GM23248 (cell line): ENCODE data around the gene DTX4. TPM values are rescaled to one million over a fixed set of nuclear protein-coding genes. Genes with fewer than 3 reads are reported as not detected.

Experiments used
- DNase-seq: peaks from one replicate; pipeline ENCODE4 v3.0.0-alpha.2; 2015
- H2AFZ ChIP-seq: fragments of 200-600 bp; sonication (generic); 2 replicates; pipeline ENCODE4 v1.6.1; 2016; ENCODE audit warnings: antibody characterized with exemption
- H3F3A ChIP-seq: fragments of 200-600 bp; sonication (generic); 2 replicates; pipeline ENCODE4 v1.6.1; 2016; ENCODE audit warnings: mild to moderate bottlenecking, antibody characterized with exemption, mixed run types; ENCODE audit not compliant: insufficient read depth
- H3K27ac ChIP-seq: fragments of 200-600 bp; sonication (generic); 2 replicates; pipeline ENCODE4 v1.5.1; 2016; ENCODE audit warnings: mild to moderate bottlenecking
- H3K27me3 ChIP-seq: fragments of 200-600 bp; sonication (generic); replicated peaks from 2 replicates; pipeline ENCODE4 v1.6.1; 2016; ENCODE audit warnings: mild to moderate bottlenecking; ENCODE audit not compliant: insufficient read depth
- H3K36me3 ChIP-seq: fragments of 200-600 bp; sonication (generic); 2 replicates; pipeline ENCODE4 v1.6.1; 2016; ENCODE audit warnings: low read depth, mild to moderate bottlenecking
- H3K4me1 ChIP-seq: fragments of 200-600 bp; sonication (generic); 2 replicates; pipeline ENCODE4 v1.6.1; 2016; ENCODE audit warnings: mild to moderate bottlenecking; ENCODE audit not compliant: insufficient read depth
- H3K4me2 ChIP-seq: fragments of 200-600 bp; sonication (generic); one replicate; pipeline ENCODE4 v1.6.1; 2016; ENCODE audit warnings: mild to moderate bottlenecking; ENCODE audit not compliant: unreplicated experiment
- H3K4me3 ChIP-seq: fragments of 200-600 bp; sonication (generic); 2 replicates; pipeline ENCODE4 v1.5.1; 2016; ENCODE audit warnings: mild to moderate bottlenecking
- H3K79me2 ChIP-seq: fragments of 200-600 bp; sonication (generic); 2 replicates; pipeline ENCODE4 v1.6.1; 2016; ENCODE audit warnings: mild to moderate bottlenecking; ENCODE audit not compliant: insufficient read depth
- H3K9ac ChIP-seq: fragments of 200-600 bp; sonication (generic); 2 replicates; pipeline ENCODE4 v1.6.1; 2016; ENCODE audit warnings: mild to moderate bottlenecking
- H3K9me2 ChIP-seq: fragments of 200-600 bp; sonication (generic); 2 replicates; pipeline ENCODE4 v1.6.1; 2016; ENCODE audit warnings: mixed run types, mild to moderate bottlenecking, moderate library complexity; ENCODE audit not compliant: insufficient read depth
- H3K9me3 ChIP-seq: fragments of 200-600 bp; sonication (generic); one replicate; pipeline ENCODE4 v1.6.1; 2017; ENCODE audit warnings: low read depth
- H4K20me1 ChIP-seq: fragments of 200-600 bp; sonication (generic); 2 replicates; pipeline ENCODE4 v1.6.0; 2016; ENCODE audit not compliant: insufficient read depth
- EZH2 ChIP-seq: fragments of 200-600 bp; sonication (generic); IDR thresholded peaks from 2 replicates; pipeline ENCODE4 v1.6.1; 2018; ENCODE audit warnings: antibody characterized with exemption, mild to moderate bottlenecking; ENCODE audit not compliant: insufficient read depth, poor library complexity, severe bottlenecking
- EZH2phosphoT487 ChIP-seq: fragments of 200-600 bp; sonication (generic); IDR thresholded peaks from 2 replicates; pipeline ENCODE4 v1.6.1; 2018; ENCODE audit warnings: antibody characterized with exemption, moderate library complexity, mild to moderate bottlenecking, low read depth; ENCODE audit not compliant: insufficient read depth
- WGBS, 2 experiments: methylation state at CpG; one replicate each; pipeline ENCODE4 v1.1.6; 2015 to 2017; ENCODE audit warnings: low lambda C conversion rate in 2 of 2, low coverage in 1 of 2; ENCODE audit errors: missing lambda C conversion rate in 2 of 2; 5-methylcytosine and 5-hydroxymethylcytosine counted together
- in situ Hi-C: fragments of 300-500 bp; cut with MboI; formaldehyde crosslinking; loops from 2 replicates; pipeline ENCODE4 v1.15.0; 2020
- polyA plus RNA-seq: library from polyadenylated mRNA; unstranded; fragments of >200 nt; fragmentation: Nextera tagmentation; extraction: Ambion mirVana; gene quantifications from 2 replicates; pipeline ENCODE4 v1.2.1, GENCODE V29; 2016
- total RNA-seq: library from RNA; depleted of rRNA; stranded (reverse); fragments of >200 nt; shearing (Covaris generic); gene quantifications from 2 replicates; pipeline ENCODE4 v1.2.3, GENCODE V29; 2014

The DTX4 gene
- total and polyA plus RNA-seq, 2 experiments from 2014 or later, result 0.16 to 0.22 TPM

DNA sequence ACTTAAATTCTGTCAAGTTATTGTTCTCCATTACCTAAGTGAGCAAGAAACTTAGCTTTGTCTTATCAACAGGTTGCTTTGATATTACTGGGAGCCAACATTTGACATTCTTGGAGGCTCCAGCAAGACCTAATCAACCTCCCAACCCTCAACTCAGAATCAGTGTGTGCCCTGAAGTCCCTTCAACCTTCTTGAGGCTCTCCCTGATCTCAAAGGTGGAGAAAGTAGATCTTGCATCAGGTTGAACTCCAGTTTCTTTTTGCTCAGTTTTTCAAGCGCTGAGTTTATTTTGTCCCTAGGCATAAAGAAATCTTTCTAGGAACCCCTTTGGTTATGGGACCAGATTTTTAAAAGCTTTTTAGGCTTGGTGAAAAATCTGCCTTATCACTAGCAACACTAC is 27.8 kb upstream of the DTX4 start:
- peaks cover 8% of the 10 kb centered on the region; the same call in 1 of the 2 replicates for H3K36me3 ChIP-seq
- TF ChIP-seq EZH2phosphoT487 (no peak), EZH2 (no peak)
- no peaks in the 10 kb centered on the region for H3K9me3 ChIP-seq
- H3K27ac ChIP-seq, result peak overlapping the region; percentile 90
- peak overlapping the region; percentile 93 for H3K9ac ChIP-seq
- no peaks in the 10 kb centered on the region for H3K27me3 ChIP-seq
- WGBS, 2 experiments, result 16 to 21% methylated on average over 1 of the region's 1 CpG
- peaks cover 46% of the 10 kb centered on the region for H3F3A ChIP-seq
- DNase-seq, result no peak
- peak overlapping the region; percentile 96 for H2AFZ ChIP-seq
- peaks cover 20% of the 10 kb centered on the region for H3K4me1 ChIP-seq
- no peaks in the 10 kb centered on the region for H4K20me1 ChIP-seq
- in situ Hi-C loops, result no loop called here
- peak overlapping the region; percentile 99 for H3K4me3 ChIP-seq
- peaks cover 50% of the 10 kb centered on the region for H3K79me2 ChIP-seq
- no peaks in the 10 kb centered on the region for H3K9me2 ChIP-seq
- peak overlapping the region; percentile 99 for H3K4me2 ChIP-seq

DNA sequence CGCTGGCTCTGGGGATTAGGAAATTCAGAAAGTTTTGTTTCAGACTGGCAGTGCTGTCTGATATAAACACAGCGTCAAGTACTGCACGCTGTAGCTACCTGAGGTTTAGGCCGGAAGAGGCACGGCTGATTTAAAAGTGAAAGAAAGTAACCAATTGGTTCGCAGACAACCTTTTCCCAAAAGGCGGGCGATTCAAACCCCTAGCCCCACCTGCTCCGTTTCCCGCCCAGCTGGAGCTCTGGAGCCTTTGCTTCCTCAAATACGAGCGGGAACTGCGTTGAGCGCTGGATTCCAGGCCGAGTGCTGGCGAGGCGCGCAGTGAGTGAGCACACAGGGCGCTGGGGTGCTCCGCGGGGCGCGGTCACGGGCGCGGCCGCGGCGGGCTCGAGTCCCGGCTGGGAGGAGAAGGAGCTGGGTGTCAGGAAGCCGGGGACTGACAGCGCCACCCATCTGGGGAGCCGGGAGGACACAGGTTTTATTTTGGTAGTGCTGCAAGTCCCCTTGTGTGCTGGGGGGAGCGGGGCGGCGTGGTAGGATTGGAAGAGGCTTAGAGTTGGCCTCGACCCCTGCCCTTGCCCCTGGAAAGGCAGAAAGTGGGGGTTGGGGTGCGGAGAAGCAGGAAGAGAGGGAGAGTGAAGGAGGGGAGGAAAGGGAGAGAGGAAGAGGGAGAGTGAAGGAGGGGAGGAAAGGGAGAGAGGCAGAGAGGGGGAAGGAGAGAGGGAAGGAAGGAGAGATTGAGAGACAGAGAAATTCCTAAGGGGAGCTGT is 27.2 kb upstream of the DTX4 start:
- DNase-seq, result peak; percentile 91
- peaks cover 46% of the 10 kb centered on the region for H3F3A ChIP-seq
- H3K79me2 ChIP-seq, result peaks cover 45% of the 10 kb centered on the region
- H3K27ac ChIP-seq, result peak overlapping the region; percentile 90
- H3K9me2 ChIP-seq, result no peaks in the 10 kb centered on the region
- no peaks in the 10 kb centered on the region for H3K9me3 ChIP-seq
- H4K20me1 ChIP-seq, result no peaks in the 10 kb centered on the region
- in situ Hi-C loops, result no loop called here
- H3K4me2 ChIP-seq, result peak overlapping the region; percentile 99
- H3K4me3 ChIP-seq, result peak overlapping the region; percentile 99
- H3K27me3 ChIP-seq, result no peaks in the 10 kb centered on the region
- WGBS, 2 experiments, result 1% methylated on average over 29 to 39 of the region's 39 CpGs
- H3K4me1 ChIP-seq, result peaks cover 20% of the 10 kb centered on the region
- H3K9ac ChIP-seq, result peak overlapping the region; percentile 93
- peak overlapping the region; percentile 96 for H2AFZ ChIP-seq
- H3K36me3 ChIP-seq, result peaks cover 8% of the 10 kb centered on the region; the same call in 1 of the 2 replicates
- TF ChIP-seq EZH2phosphoT487, result no peak
- TF ChIP-seq EZH2, result no peak

- in situ Hi-C loops, result no loop called here
- Histone ChIP-seq H3K4me2 (peak overlapping the region; percentile 99), H3K79me2 (peaks cover 37% of the 10 kb centered on the region), H3K9me2 (no peaks in the 10 kb centered on the region), H3K9ac (peak overlapping the region; percentile 93), H2AFZ (peak overlapping the region; percentile 96; the same call in 1 of the 2 replicates), H3K27ac (peak overlapping the region; percentile 90), H3K27me3 (no peaks in the 10 kb centered on the region), H3K36me3 (peaks cover 8% of the 10 kb centered on the region; the same call in 1 of the 2 replicates), H3K9me3 (no peaks in the 10 kb centered on the region), H3K4me3 (peak overlapping the region; percentile 99), H3F3A (peaks cover 46% of the 10 kb centered on the region), H4K20me1 (no peaks in the 10 kb centered on the region), H3K4me1 (peaks cover 20% of the 10 kb centered on the region)
- peak; percentile 92 for DNase-seq
- TF ChIP-seq EZH2 (no peak), EZH2phosphoT487 (no peak)
- 1% methylated on average over 4 of the region's 4 CpGs for WGBS, 2 experiments
Measured at GRCh38 chr11:59145534-59145933, 26.4 kb upstream of the DTX4 start.

- H3K4me1 ChIP-seq, result no peaks in the 10 kb centered on the region
- H4K20me1 ChIP-seq, result no peaks in the 10 kb centered on the region
- TF ChIP-seq EZH2phosphoT487 (no peak), EZH2 (no peak)
- WGBS, 2 experiments, result 96% methylated on average over 1 of the region's 1 CpG
- no peak for DNase-seq
- H3K27me3 ChIP-seq, result no peaks in the 10 kb centered on the region
- no peak overlapping the region for H3K4me3 ChIP-seq
- H3K9ac ChIP-seq, result no peak overlapping the region
- H3K27ac ChIP-seq, result no peak overlapping the region
- in situ Hi-C loops, result no loop called here
- H3K4me2 ChIP-seq, result no peak overlapping the region
- no peaks in the 10 kb centered on the region for H3K9me2 ChIP-seq
- H3F3A ChIP-seq, result no peaks in the 10 kb centered on the region
- peaks cover 5% of the 10 kb centered on the region for H3K79me2 ChIP-seq
- peaks cover 19% of the 10 kb centered on the region for H3K36me3 ChIP-seq
- no peaks in the 10 kb centered on the region for H3K9me3 ChIP-seq
- H2AFZ ChIP-seq, result no peak overlapping the region
Measured at GRCh38 chr11:59151761-59152160, 20.2 kb upstream of the DTX4 start.
